ENCODE measurements around the gene PPP5C. TPM values are rescaled to one million over a fixed set of nuclear protein-coding genes. Genes with fewer than 3 reads are reported as not detected.
"Not testable (repeated sequence)": the region's sequence is repeated elsewhere in the genome, so short reads cannot be mapped to it uniquely, and the experiment has no call there.

The PPP5C gene
- total and polyA plus RNA-seq, 2 of the 8 experiments (the other 6 are each of a cell fraction or from before 2014, with no cell fraction given): 112 to 156 TPM

- TF ChIP-seq SAP30 (IDR thresholded peaks at IDR 0.05; ENCODE audit: insufficient read depth, insufficient replicate concordance, low read length) (no peak), SUZ12 (IDR thresholded peaks at IDR 0.05; ENCODE audit: low read length) (no peak), GTF2F1 (IDR thresholded peaks at IDR 0.05; ENCODE audit: borderline replicate concordance, low read depth, low read length) (no peak)
These were observed 27.9 kb downstream of the PPP5C start (continued) for GRCh38 chr19:46374536-46375475.

DNA sequence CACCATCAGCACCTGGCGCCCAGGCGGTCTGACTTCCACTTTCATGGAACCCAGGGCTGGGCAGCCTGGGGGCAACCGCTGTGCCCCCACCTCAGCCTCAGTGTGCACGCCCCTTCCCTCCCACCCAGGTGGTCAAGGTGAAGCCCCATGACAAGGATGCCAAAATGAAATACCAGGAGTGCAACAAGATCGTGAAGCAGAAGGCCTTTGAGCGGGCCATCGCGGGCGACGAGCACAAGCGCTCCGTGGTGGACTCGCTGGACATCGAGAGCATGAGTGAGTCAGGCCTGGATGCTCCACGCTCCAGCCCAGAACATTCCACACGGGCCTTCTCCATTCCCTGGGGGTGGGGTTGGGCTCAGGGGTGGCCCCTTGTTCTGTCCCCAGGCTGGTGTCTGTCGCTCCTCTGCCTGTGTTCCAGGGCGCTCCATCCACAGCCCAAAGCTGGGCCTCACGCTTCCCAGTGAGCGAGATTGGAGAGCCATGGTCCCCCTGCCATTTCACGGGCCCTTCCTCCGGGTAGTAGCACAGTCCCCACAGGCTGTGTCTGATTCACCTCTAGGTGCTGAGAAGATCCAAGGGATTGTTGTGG lies 28.7 kb downstream of the PPP5C start:
- not testable (repeated sequence) for H2AK5ac ChIP-seq (ENCODE audit: low read depth, low read length); H4K91ac ChIP-seq (replicated peaks; ENCODE audit: insufficient read length, low read length); H3K9me3 ChIP-seq (ENCODE audit: insufficient read depth in 2 of 2, low read depth in 1 of 2, low read length in 1 of 2); H3K18ac ChIP-seq (ENCODE audit: extremely low read depth, low read length); FAIRE-seq; H4K8ac ChIP-seq (ENCODE audit: extremely low read depth, insufficient read depth, low read length); H4K20me1 ChIP-seq (replicated peaks in 1 of 2; ENCODE audit: control insufficient read depth in 1 of 2, insufficient read depth in 2 of 2, low read length in 2 of 2); H3K27ac ChIP-seq (ENCODE audit: low read depth, low read length); H2AFZ ChIP-seq (ENCODE audit: low read length); H3K27me3 ChIP-seq (replicated peaks in 1 of 4; ENCODE audit: control insufficient read depth in 3 of 4, extremely low read depth in 1 of 4, insufficient read depth in 3 of 4, low read length in 3 of 4); H2BK12ac ChIP-seq (ENCODE audit: low read depth, low read length); H2BK20ac ChIP-seq (ENCODE audit: low read length); H3K79me1 ChIP-seq (ENCODE audit: low read depth, low read length); H3K23ac ChIP-seq (ENCODE audit: insufficient read length); H3K4me3 ChIP-seq (ENCODE audit: extremely low read depth in 1 of 4, insufficient read depth in 2 of 4, low read depth in 3 of 4, low read length in 4 of 4); H3K4ac ChIP-seq (replicated peaks; ENCODE audit: insufficient read length, low read depth, low read length); DNase-seq (ENCODE audit: low read depth in 1 of 2, low spot score in 2 of 2); H2BK120ac ChIP-seq (replicated peaks; ENCODE audit: low read depth, low read length); H4K5ac ChIP-seq (ENCODE audit: insufficient read length, low read depth, low read length); H2BK15ac ChIP-seq (ENCODE audit: low read length); H3K23me2 ChIP-seq (ENCODE audit: low read depth, low read length); H3K56ac ChIP-seq (replicated peaks; ENCODE audit: insufficient read length, low read depth, low read length); H3K4me2 ChIP-seq (ENCODE audit: insufficient read depth in 1 of 2, low read depth in 2 of 2, low read length in 2 of 2); H3K14ac ChIP-seq (ENCODE audit: insufficient read length); H3K9ac ChIP-seq (replicated peaks in 1 of 4; ENCODE audit: extremely low read depth in 1 of 4, low read depth in 3 of 4, low read length in 3 of 4)
- peak overlapping the region; percentile 44; the same call in 1 of the 2 replicates for H2BK5ac ChIP-seq (ENCODE audit: low read depth, low read length)
- peaks cover 9 to 37% (median 25%) of the 10 kb centered on the region in 4 experiments for H3K36me3 ChIP-seq (ENCODE audit: control insufficient read depth in 2 of 4, insufficient read depth in 4 of 4, low read length in 3 of 4)
- H3K4me1 ChIP-seq (replicated peaks in 1 of 4; ENCODE audit: control insufficient read depth in 3 of 4, insufficient read depth in 4 of 4, low read length in 3 of 4): peaks cover 14 to 30% (median 21%) of the 10 kb centered on the region in 4 experiments
- ChIA-PET CTCF (ENCODE audit: partially characterized antibody) (interaction anchor here (1.0 to 4.4 kb wide), 3 partner anchors 22 to 95 kb away, joined by 3 to 19 read pairs (median 3); no protein-coding TSS in a partner anchor), POLR2A (ENCODE audit: partially characterized antibody) (interaction anchor here (1.0 kb wide), 1 partner anchor 115 kb away, joined by 3 read pairs; no protein-coding TSS in a partner anchor)
- H3K79me2 ChIP-seq (ENCODE audit: control insufficient read depth in 1 of 2, insufficient read depth in 2 of 2, low read length in 2 of 2): peaks cover 0 to 31% of the 10 kb centered on the region in 2 experiments; a peak in 2 of 4 replicates
- WGBS, 2 experiments (ENCODE audit: extremely low coverage in 1 of 2, insufficient coverage in 1 of 2, insufficient read length in 1 of 2, insufficient replicate concordance in 2 of 2, low coverage in 1 of 2, low lambda C conversion rate in 2 of 2, missing lambda C conversion rate in 1 of 2): 93% methylated on average over 21 of the region's 22 CpGs; no CpG with 5 or more reads in 1 of the 2 experiments

All from H1 (cell line).